SU-DHL-6 (cell line): ENCODE results near the gene UTP25.
"Not testable (repeated sequence)": the region's sequence is repeated elsewhere in the genome, so short reads cannot be mapped to it uniquely, and the experiment has no call there.

Source experiments
- H2AFZ ChIP-seq: fragments of 200-600 bp; sonication (generic); 2 replicates; pipeline ENCODE4 v1.6.1; 2014; ENCODE audit warnings: low read depth, mild to moderate bottlenecking, moderate library complexity, mixed read lengths, antibody characterized with exemption, low read length; ENCODE audit not compliant: severe bottlenecking
- H3F3A ChIP-seq: fragments of 200-600 bp; shearing (Covaris generic); 2 replicates; pipeline ENCODE4 v1.6.0; 2016; ENCODE audit warnings: antibody characterized with exemption, mild to moderate bottlenecking; ENCODE audit not compliant: insufficient read depth
- H3K27ac ChIP-seq: fragments of 200-600 bp; sonication (generic); 2 replicates; pipeline ENCODE4 v1.5.1; 2016; ENCODE audit warnings: low read depth, mild to moderate bottlenecking, low read length, moderate library complexity, mixed read lengths
- H3K27me3 ChIP-seq: fragments of 200-600 bp; sonication (generic), shearing (Covaris generic); 2 replicates; pipeline ENCODE4 v1.6.0; 2014; ENCODE audit warnings: mild to moderate bottlenecking, low read length
- H3K36me3 ChIP-seq: fragments of 200-600 bp; sonication (generic); 2 replicates; pipeline ENCODE4 v1.6.1; 2014; ENCODE audit warnings: mild to moderate bottlenecking, low read length, mixed read lengths
- H3K4me2 ChIP-seq: fragments of 300-600, 200-600 bp; shearing (Covaris generic), sonication (generic); 2 replicates; pipeline ENCODE4 v1.6.0; 2014; ENCODE audit warnings: low read length, low read depth, mild to moderate bottlenecking; ENCODE audit not compliant: poor library complexity, severe bottlenecking
- H3K4me3 ChIP-seq: fragments of 200-600 bp; sonication (generic); 2 replicates; pipeline ENCODE4 v1.5.1; 2014; ENCODE audit warnings: antibody characterized with exemption, low read length, mild to moderate bottlenecking, mixed read lengths; ENCODE audit not compliant: insufficient read depth, poor library complexity, severe bottlenecking
- H3K79me2 ChIP-seq: fragments of 200-600 bp; sonication (generic); 2 replicates; pipeline ENCODE4 v1.6.1; 2014; ENCODE audit warnings: mild to moderate bottlenecking, low read length, moderate library complexity; ENCODE audit not compliant: insufficient read depth
- H3K9ac ChIP-seq: fragments of 200-600 bp; sonication (generic); 2 replicates; pipeline ENCODE4 v1.7.0; 2014; ENCODE audit warnings: mild to moderate bottlenecking, low read length
- H3K9me2 ChIP-seq: fragments of 200-600 bp; sonication (generic); replicated peaks from 2 replicates; pipeline ENCODE4 v1.6.1; 2014; ENCODE audit warnings: low read length; ENCODE audit not compliant: insufficient read depth
- H3K9me3 ChIP-seq: fragments of 200-600 bp; sonication (generic); 2 replicates; pipeline ENCODE4 v1.6.1; 2014; ENCODE audit warnings: low read length, mixed read lengths; ENCODE audit not compliant: insufficient read depth
- H4K20me1 ChIP-seq: fragments of 200-600 bp; sonication (generic); 2 replicates; pipeline ENCODE4 v1.6.1; 2014; ENCODE audit warnings: low read depth, mild to moderate bottlenecking, antibody characterized with exemption, low read length, moderate library complexity, mixed read lengths
- EZH2phosphoT487 ChIP-seq: fragments of 200-600 bp; sonication (generic), shearing (Covaris generic); conservative IDR thresholded peaks from 2 replicates; pipeline ENCODE4 v1.6.1; 2018; ENCODE audit warnings: mild to moderate bottlenecking, antibody characterized with exemption, low read length, moderate library complexity, mixed read lengths
- TF ChIP-seq, protein P1 (sequence below): fragments of 200-600 bp; sonication (generic); IDR thresholded peaks from one replicate; pipeline ENCODE4 v1.5.1; 2017; ENCODE audit warnings: antibody characterized with exemption, mild to moderate bottlenecking, low read length, moderate library complexity; ENCODE audit not compliant: insufficient read depth, poor library complexity, severe bottlenecking

Gene UTP25

DNA sequence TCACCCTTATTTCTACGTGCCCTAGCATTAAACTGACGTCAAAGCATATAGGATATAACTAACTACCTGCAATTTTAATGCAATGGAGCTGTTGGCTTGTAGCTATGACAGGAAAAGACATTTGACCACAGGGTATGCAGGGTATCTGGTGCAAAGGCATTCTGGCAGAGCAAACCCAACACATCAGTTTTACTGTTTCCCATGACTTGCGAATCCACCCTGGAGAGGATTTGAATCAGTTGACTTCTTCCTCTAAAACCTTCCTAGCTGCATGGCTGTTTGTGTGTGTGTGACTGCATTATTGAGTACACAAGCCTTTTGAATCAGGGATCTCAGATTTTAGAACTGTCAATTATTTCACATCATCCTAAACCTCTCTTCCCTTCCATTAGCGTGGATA is 68.6 kb downstream of the UTP25 start:
- no peak overlapping the region for H3K9ac ChIP-seq

GRCh38 chr1:209898271-209898670 is 70.5 kb downstream of the UTP25 start:
- not testable (repeated sequence) for H3K9ac ChIP-seq, H3F3A ChIP-seq, H3K36me3 ChIP-seq

More for the DNA sequence above, 68.6 kb downstream of the UTP25 start:
- H3K4me2 ChIP-seq: no peak overlapping the region
- no peaks in the 10 kb centered on the region for H3K9me3 ChIP-seq
- no peak overlapping the region for H3K4me3 ChIP-seq
- H3K36me3 ChIP-seq: no peaks in the 10 kb centered on the region
- H4K20me1 ChIP-seq: no peaks in the 10 kb centered on the region
- no peaks in the 10 kb centered on the region for H3K9me2 ChIP-seq
- TF ChIP-seq, protein P1, sequence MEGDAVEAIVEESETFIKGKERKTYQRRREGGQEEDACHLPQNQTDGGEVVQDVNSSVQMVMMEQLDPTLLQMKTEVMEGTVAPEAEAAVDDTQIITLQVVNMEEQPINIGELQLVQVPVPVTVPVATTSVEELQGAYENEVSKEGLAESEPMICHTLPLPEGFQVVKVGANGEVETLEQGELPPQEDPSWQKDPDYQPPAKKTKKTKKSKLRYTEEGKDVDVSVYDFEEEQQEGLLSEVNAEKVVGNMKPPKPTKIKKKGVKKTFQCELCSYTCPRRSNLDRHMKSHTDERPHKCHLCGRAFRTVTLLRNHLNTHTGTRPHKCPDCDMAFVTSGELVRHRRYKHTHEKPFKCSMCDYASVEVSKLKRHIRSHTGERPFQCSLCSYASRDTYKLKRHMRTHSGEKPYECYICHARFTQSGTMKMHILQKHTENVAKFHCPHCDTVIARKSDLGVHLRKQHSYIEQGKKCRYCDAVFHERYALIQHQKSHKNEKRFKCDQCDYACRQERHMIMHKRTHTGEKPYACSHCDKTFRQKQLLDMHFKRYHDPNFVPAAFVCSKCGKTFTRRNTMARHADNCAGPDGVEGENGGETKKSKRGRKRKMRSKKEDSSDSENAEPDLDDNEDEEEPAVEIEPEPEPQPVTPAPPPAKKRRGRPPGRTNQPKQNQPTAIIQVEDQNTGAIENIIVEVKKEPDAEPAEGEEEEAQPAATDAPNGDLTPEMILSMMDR: no peak
- no peak for TF ChIP-seq EZH2phosphoT487
- H3K79me2 ChIP-seq: no peaks in the 10 kb centered on the region
- no peaks in the 10 kb centered on the region for H3K27me3 ChIP-seq
- H3F3A ChIP-seq: no peaks in the 10 kb centered on the region
- no peak overlapping the region for H2AFZ ChIP-seq
- no peak overlapping the region for H3K27ac ChIP-seq

DNA sequence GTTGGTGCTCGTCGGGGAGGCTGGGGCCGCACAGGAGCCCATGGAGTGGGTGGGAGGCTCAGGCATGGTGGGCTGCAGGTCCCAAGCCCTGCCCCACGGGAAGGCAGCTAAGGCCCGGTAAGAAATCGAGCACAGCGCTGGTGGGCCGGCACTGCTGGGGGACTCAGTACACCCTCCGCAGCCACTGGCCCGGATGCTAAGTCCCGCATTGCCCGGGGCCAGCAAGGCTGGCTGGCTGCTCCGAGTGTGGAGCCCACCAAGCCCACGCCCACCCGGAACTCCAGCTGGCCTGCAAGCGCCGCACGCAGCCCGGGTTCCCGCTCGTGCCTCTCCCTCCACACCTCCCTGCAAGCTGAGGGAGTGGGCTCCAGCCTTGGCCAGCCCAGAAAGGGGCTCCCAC is 71.1 kb downstream of the UTP25 start:
- not testable (repeated sequence) for H3K36me3 ChIP-seq, H3K9me2 ChIP-seq, H4K20me1 ChIP-seq, H3K79me2 ChIP-seq, H3K9ac ChIP-seq, H3K4me2 ChIP-seq, H3F3A ChIP-seq, H3K27ac ChIP-seq, H3K9me3 ChIP-seq, H3K27me3 ChIP-seq, H2AFZ ChIP-seq, H3K4me3 ChIP-seq

More at GRCh38 chr1:209898271-209898670, 70.5 kb downstream of the UTP25 start:
- not testable (repeated sequence) for H3K27me3 ChIP-seq, H3K9me2 ChIP-seq, H2AFZ ChIP-seq, H3K79me2 ChIP-seq, H3K4me2 ChIP-seq, H3K27ac ChIP-seq, H3K4me3 ChIP-seq, H4K20me1 ChIP-seq, H3K9me3 ChIP-seq

DNA sequence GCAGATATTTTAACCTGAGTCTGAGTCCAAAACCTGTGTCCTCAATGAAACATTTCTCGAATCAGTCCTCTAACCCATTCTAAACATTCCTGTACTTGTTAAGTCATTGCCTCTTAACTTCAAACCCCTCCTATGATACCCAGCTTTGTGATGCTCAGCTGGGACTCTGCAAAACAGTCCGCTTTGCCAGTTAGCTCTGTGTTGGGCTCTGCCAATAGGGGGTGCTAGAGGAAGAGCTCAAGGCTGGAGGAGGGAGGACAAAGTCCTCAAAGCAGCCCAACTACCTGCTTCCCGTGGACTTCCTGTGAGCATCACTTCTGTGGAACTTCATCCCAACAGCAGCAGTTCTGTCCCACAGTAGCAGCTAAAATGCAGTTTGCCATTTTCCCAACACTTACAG is 72.2 kb downstream of the UTP25 start:
- Histone ChIP-seq H3K9ac (no peak overlapping the region), H3K9me2 (no peaks in the 10 kb centered on the region), H3K27me3 (no peaks in the 10 kb centered on the region), H3K79me2 (no peaks in the 10 kb centered on the region), H3F3A (no peaks in the 10 kb centered on the region), H4K20me1 (no peaks in the 10 kb centered on the region), H3K9me3 (no peaks in the 10 kb centered on the region), H3K36me3 (no peaks in the 10 kb centered on the region), H3K4me3 (no peak overlapping the region), H3K27ac (no peak overlapping the region), H3K4me2 (no peak overlapping the region), H2AFZ (no peak overlapping the region)
- TF ChIP-seq EZH2phosphoT487: no peak
- TF ChIP-seq, protein P1: peak; percentile 20
